ENCODE results near the gene DAP.
"Not testable (repeated sequence)": the region's sequence is repeated elsewhere in the genome, so short reads cannot be mapped to it uniquely, and the experiment has no call there.

DNA sequence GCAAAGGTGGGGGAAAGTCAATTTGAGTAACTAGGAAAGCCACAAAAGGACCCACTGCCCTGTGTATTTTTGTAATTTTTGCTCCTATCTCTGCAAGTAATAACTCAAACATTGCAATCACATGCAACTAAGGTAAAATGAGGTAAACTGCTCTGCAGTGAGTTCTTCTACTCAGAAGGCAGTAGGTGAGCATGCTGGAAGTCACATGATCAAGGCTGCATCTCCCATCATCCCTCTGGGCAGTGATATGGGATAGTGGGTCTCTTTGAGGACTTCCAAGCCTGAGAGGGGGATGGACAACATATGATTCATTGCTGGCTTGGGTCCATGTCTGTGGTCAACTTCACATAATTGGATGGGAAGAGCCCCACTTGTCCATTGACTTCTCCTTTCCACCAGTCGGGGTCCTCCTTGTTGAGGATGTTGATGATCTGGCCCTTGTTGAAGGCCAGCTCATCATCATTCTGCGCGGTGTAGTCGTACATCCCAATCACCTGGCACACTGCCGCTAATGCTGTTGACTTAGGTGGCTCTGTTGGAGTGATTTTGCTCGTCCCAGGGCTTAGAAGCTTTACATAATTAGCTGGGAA lies 96.8 kb downstream of the DAP start:
- TF ChIP-seq, protein P1, sequence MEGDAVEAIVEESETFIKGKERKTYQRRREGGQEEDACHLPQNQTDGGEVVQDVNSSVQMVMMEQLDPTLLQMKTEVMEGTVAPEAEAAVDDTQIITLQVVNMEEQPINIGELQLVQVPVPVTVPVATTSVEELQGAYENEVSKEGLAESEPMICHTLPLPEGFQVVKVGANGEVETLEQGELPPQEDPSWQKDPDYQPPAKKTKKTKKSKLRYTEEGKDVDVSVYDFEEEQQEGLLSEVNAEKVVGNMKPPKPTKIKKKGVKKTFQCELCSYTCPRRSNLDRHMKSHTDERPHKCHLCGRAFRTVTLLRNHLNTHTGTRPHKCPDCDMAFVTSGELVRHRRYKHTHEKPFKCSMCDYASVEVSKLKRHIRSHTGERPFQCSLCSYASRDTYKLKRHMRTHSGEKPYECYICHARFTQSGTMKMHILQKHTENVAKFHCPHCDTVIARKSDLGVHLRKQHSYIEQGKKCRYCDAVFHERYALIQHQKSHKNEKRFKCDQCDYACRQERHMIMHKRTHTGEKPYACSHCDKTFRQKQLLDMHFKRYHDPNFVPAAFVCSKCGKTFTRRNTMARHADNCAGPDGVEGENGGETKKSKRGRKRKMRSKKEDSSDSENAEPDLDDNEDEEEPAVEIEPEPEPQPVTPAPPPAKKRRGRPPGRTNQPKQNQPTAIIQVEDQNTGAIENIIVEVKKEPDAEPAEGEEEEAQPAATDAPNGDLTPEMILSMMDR (conservative IDR thresholded peaks at IDR 0.05), result not testable (repeated sequence)
- TF ChIP-seq EZH2 (IDR thresholded peaks at IDR 0.05; ENCODE audit: low read depth), result not testable (repeated sequence)

Measured in PC-9 (cell line).